Forelimb muscle (tissue), 1 donor: Measurements from ENCODE around the gene ASTN1. TPM values are rescaled to one million over a fixed set of nuclear protein-coding genes. Genes with fewer than 3 reads are reported as not detected.
A peak's percentile ranks its signal among the peaks of the same experiment; 100 is the strongest.

Experiments used
- DNase-seq: peaks from one replicate; pipeline ENCODE4 v3.0.0-alpha.2; 2013; ENCODE audit warnings: low read depth
- polyA plus RNA-seq: library from polyadenylated mRNA; unstranded; fragments of 120-200 nt; gene quantifications from one replicate; pipeline ENCODE4 v1.2.1, GENCODE V29; 2013; ENCODE audit not compliant: insufficient read length

ASTN1 gene
- polyA plus RNA-seq: 6.4 TPM

DNA sequence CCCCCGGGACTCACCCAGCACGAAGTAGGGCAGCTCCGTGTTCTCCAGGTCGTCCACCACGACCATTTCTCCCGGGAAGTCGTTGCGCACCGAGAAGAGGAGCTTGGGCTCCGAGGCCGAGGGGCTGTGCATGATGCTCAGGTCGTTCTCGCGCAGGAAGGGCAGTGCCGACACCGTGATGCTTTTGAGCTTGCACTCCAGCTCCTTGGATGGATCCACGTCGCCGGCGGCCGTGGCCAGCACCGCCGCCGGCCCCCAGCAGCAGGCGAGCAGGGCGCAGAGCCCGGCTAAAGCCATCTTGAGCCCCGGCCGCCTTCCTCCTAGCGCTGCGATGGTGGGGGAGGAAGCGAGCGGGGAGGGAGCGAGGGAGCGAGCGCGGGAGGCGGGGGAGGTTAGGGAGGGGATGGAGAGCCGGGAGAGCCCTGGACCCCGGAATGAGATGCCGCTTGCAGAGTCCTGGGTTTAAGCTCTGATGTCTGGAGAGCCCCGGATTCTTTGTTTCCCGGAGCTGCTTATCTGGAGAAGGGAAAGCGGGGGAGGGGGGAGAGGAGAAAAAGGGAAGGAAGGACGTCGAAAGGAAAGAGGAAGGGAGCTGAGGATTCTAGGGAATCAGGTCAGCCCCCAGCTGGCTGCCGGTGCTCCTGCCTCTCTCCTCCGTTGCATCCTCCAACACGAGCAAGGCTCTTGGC, at the start of gene ASTN1:
ASTN1 (minus strand) TSS at position 333 of the 689 bp plus-strand sequence; CDS start at position 297, 36 bp downstream.
- no peak for DNase-seq

DNA sequence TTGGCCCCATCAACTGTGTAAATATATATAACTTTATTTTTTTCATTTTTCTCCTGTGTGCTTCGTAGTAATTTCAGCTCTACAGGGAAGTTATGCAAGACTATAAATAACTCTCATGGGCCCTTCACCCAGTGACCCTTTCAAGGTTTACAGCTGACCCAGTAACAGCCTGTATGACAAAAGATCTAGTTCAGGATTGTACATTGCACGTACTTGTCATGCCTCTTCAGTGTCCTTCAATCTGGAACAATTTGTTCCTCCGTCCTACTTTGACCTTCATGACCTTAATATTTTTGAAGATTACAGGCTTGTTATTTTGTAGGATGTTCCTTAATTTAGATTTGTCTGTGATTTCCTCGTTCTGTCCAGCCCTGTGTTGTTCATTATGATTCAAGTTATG, 46.7 kb upstream of the ASTN1 start:
- no peak for DNase-seq

DNA sequence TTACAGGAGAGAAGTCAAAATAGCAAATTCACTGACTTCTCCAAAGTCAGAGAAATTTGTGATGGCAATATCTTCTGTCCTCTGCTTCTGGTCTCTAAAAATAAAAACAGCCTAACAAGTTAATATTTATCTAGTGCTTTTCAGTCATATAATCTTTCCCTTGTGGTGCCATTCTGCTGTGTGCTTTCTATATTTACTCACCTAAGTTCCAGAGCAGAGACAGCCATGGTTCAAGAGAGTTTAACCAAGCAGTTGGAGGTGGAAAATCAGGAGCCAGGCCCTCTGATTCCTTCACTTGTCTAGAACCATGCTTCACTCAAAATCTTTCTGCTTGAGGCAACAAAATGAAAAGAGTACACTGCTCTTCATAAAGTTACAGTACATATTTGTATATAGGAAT, 45.6 kb upstream of the ASTN1 start:
- DNase-seq: no peak

DNA sequence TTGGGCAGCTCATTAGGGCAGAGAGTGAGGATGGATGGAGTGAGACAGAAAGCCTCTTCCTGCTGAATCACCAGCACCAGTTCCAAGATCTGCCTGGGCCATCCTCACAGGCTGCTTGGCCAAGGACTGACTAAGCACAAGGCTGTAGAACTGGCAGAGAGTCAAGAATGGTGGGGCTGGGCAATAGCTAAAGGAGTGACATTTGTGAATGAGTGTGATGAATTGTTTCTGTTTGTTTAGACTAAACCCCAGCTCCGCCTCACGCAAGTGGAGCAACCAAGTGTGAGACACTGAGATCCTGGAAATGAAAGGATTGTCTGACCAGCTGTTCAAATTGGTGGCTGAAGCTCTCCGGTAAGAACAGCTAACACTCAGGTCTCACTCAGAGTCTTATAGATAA, 44.8 kb upstream of the ASTN1 start:
- DNase-seq: peak; percentile 26

DNA sequence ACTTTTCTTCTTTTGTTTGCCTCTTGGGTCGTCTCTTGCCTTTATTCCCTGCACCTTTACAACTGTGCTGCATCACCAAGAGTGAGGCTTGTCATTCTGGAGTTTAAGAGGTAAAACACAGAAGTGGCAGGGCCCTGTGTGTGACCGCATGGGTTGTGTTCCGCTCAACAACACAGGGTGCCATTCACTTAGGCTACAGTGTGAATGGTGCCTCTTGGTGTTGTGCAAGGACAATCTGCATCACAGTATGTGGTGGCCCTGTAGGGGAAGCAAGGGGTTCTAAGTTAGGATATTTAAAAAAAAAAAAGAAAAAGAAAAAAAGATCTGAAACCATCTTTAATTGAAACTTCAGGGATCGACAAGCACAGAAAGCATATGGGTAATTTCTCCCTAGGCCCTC, 44.4 kb upstream of the ASTN1 start:
- no peak for DNase-seq

DNA sequence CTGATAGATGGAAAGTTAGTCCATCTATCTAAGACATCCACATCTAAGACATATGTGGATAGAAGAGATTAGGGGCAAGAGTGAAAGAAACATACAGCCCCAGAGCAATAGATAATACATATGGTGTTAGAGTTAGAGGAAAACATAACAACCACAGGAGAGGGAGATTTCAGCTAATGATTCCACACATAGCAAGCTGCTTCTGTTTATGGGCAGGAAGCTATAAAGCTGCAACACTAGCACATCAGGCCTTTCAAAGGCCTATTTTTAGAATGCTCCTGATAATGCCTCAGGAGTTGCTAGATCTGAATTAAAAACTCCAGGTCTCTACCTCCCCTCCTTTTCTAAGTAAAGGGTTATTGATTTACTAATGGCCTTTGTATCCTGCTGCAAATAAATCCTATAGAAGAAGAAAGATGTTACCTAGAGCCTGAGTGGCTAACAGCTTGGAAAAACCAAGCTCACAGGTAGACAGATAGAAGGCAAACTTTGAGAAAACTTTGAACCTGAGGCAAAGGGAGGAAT, 42.4 kb upstream of the ASTN1 start:
- DNase-seq: no peak

DNA sequence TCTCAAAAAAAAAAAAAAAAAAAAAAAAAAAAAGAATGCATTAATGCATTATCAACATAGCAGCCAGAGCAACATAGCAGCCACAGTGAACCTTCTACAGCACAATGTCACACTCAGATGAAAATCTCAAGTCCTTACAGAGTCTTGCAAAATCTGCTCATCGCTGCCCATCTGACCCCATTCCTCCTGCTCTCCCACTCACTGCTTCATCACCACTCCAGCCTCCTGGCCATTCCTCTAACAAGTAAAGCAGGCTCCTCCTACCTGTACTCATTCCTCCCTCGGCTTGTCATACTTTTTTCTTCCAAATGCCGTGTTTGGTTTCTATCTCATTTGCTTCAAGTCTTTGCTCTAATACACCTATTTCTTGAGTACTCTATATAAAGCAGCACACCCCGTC, 35.8 kb upstream of the ASTN1 start:
- no peak for DNase-seq

DNA sequence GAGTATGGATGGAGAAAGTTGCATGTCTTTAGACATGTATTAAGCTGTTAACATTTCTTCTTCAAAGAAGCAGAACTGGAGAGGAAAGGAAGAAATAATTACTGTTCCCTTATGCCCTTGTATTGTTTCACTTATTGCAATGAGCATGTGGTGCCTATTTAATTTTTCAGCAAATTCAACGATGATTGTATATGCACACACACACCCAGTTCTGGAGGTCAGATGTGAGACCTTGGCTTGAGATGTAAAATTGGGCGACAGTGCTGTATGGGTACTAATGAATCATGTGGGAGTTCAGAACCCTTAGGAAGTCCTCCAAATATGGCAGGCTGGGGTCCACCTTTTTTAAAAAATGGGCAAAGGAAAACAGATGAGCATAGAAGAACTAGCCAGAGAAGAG, 33.7 kb upstream of the ASTN1 start:
- DNase-seq: no peak

DNA sequence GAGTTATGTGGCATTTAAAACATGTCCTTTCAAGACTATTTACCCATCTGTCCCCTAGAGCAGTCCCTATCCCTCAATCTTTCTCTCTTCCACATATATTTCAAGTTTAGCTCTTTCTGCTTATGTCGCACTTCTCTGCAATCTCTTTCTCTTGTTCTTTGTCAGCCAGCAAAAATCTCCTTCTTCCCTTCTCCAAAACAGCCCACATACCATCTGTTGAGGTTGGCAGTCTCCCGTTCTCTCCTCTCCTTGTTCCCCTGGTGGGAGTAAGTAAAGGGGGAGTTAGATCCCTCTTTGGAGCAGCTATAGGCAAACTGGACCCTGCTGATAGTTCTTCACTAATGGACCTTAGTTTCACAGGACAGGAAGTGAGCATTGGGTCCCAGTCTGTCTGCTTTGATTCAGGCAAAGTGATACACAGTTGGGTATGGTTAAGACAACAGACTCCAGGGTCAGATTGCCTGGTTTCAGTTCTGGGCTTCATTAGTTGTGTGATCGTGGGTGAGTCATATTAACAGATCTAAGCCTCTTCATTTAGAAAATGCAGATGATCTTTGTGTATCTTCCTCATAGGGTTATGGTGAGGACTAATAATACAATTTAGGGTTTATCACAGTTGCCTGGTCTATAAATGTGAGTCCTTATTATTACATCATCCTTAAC, 25.9 kb upstream of the ASTN1 start:
- DNase-seq: no peak

DNA sequence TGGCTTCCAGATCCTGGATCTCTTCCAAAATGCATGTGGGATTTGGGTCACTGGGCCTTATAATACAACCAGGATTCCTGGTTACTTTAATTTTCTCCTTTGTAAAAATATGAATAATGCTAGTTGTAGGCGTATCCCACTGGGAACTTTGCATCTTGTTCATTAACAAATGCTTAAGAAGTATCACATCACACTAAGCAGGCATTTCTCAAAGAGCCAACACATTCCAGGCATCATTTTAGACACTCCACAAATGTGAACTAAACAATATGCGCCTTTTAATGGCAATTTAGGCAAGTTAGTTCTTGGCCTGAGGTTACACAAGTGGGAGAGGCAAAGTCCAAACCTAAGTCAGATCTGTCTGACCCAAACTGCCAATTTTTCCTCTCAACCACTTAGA, 22.1 kb upstream of the ASTN1 start:
- no peak for DNase-seq

DNA sequence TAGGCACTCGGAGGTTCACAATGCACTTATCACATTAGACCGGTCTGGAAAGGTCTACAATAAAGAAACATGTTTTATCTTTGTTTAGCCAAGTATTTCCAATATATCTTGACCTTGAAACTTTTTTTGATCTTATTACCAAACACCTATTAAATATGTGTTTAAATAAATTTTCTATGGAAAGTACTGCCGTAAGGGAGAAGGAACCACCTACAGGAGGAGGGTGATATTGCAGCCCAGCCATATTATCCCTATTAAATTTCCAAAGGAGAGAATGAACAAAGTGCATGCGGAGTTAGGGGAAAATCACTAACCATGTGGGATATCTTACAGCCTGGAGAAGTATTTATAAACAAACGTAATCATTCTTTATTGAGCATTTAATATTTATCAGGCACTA, 20.7 kb upstream of the ASTN1 start:
- no peak for DNase-seq

DNA sequence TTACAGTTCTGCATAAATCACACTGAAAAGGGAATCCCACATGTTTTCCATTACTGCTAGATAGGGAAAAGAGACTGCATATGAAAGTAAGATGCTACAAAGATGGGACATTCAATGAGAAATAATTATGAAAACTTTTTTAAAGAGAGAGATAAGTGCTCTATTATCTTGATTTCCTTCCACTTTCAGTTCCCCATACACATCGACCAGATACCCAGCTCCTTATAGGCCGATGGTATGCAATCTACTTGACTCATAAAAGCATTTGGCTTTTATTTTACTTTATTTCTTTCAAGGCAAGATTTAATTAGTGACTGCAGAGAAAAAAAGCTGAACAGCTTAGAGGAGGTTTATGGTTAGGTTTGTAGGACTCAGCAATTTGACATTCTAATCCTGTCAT, 19.3 kb upstream of the ASTN1 start:
- no peak for DNase-seq

DNA sequence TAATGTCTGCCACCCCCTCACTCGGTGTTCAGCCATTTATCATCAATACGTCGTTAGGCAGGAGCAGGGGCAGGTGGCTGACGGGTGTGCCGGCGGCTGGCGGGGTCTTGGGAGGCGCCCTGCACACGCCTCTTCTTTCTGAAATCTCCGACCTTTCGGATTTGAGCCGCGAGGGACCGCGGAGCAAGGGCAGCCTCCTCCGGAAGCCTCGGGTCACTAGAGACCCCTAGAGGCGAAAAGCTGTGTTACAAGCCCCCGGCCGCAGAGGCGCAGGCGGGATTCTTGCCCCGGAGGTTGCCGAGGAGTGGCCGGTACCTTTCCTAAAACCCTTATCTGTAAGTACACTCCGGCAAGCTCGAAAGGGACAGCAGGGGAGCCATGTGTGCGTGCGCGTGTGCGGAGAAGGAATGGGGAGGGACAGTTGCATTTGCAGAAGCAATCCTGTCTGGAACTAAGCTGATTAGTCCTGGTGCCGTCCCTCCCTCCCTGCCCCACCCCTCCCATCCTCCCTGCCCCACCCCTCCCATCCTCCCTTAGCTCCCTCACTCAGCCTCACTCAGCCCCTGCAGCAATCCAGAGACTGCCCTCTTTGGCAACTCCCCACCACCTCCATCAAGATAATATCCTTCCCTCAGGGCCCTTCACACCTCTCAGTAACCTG, 17.2 kb upstream of the ASTN1 start:
- peak; percentile 14 for DNase-seq

DNA sequence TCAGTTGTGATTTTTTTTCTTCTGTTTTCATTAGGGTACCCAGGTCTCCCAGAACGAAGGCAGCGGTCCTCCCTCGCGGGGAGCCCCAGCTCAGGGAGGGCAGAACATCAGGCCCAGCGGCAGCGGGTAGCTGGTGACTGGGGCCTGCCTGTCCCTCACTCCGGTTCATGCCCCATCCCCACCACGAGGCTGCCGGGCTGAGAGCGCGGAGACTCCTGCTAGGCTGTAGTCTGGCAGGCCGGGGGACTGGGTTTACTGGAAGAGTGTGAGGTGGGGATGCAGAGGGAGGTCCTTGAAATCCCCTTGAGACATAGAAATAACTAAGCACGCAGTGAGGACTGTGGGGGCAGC, 16.7 kb upstream of the ASTN1 start:
- no peak for DNase-seq

DNA sequence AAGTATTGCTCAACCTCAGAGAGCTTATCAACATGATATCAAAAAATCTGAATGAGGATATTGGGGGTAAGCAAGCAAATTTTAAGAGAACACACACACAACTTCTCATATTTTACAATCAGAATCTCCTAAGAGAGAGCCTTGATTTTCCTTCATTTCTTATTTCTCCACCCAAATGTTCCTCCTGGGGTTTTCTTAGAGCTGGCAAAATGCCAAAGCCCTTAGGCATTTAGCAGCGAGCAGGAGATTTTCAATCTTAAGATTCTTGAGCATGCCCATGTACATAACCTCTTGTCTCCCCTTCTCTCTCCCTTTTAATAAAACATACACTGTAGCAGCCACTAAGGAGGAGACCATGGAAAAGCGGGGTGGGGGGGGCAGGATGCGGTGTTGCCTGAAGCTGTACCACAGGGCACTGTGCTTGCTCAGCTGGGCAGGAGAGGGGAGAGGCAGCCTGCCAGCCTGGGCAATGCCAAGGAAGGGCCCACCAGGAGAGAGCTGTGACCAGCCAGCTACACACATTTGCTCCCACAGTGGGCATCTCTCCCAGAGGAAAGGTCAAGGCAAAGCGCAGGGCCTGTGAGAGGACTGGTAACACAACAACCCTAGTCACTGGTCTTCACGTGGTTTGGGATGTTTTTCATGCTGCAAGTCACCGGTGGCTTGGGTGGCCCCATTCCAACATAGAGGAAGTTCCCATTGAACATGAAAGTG, 10.6 kb upstream of the ASTN1 start:
- no peak for DNase-seq

DNA sequence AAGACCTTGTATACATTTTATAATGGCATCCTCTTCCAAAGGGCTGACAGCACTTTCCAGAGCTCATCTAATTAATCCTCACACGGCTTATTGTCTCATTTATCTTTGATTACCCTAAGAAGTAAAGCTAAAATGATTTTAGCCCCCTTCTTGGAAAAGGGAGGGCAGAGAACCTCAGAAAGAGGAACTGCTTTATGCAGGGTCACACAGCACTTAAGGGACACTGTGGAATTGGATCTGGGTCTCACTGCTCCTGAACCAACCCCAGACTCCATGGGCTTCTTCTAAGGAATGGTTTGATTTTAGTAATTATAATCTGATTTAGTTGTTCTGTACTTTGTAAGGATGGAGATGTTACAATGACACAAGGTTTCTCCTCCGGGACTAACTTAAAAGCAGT, 9.5 kb upstream of the ASTN1 start:
- DNase-seq: no peak

DNA sequence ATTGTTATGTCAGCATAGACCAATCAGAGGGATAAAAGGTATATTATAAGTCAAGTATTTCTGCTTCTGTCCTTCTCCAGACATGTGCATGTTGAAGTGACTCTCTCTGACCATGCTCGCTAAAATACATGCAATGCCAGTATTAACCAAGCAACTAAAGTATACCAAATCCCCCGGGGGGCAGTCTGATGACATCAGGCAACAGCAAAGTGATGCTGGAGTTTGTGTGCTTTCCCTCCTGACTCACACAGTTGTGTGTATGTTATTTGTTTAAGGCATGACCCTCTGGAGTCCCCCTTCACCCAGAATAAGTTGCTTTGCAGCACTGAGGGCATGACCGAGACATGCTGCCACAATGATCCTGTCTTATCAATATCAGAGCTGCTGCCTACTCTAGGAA, 8.4 kb upstream of the ASTN1 start:
- no peak for DNase-seq

DNA sequence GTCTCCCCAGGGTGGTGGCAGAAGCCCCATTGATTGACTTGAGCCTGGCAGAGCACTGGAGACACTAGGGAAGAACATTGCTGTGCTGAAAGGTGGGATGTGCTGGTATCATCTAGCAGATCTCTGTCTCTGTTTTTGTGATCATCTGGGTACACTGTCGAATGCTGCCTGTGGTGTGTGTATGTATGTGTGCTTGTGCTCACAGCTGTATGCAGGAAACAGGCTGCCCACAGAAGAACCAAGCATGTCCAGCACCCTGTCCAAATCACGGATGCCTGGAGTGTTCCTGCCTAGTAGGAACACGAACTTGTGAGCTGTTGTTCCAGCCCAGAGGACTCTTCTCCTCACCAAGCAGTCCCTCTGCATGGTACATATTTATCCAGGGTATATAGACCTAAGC, 7.8 kb upstream of the ASTN1 start:
- DNase-seq: no peak

DNA sequence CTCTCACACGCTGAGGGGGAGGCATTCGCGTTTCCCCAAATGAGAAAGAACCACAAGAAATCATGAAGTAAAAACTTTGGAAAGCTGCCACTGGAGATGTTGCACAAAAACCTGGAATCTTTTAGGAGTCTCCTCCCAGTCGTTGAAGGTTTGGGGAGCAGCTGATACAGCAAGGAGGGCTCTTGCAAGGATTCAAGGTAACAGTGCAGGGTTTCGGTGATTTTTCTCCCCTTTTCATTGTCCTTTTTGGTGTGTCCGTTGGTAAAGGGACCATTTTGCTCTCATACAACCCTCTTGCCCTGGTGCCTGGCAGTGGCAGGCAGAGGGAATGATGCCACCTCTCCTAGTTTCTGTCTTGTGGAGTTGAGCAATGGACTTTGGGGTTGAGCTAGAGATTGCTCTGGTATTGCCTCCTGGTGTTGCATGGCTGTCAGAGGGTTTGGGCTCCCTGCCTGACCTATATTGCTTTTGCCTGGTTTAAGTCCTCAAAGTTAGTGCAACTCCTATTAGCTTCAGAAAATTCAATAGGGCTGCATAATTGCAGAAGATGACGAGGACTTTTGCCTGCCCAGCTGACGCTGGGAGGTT, 7.1 kb upstream of the ASTN1 start:
- no peak for DNase-seq

DNA sequence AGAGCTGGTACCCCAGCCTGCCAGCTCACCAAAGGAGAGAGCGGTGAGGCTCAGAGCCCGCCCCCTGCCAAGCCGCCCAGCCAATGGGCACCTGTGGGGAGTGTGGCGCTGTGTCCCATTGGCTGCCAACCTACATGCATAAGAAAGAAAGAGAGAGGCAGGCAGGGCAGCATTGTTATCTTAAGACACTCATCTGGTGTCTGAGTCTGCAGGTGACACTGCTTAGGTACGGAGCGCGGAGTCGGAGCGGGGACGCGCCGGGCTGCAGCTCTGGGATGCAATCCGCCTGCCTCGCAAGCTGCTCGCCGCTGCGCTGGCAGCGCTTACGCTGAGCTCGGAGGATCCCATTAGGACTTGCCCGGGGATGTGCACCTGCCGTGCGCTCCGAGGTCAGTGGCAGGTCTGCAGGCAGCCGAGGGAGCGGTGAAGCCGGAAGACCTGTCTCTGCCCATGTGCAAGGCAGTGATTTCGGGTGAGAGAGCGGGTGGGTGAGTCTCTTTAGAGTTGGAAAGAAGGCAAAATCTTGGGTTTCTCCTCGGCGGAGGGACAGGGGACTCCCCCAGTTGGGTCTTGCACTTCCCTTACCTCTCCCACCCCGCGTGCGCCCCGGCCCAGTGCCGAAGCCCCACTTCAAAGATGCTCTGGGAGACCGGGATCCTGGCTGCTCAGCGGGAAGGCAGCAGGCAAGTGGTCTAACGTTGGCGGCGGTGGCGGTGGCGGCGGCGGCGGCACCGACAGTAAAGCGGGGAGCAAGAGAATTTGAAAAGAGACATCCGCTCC, 6.4 kb upstream of the ASTN1 start, which contains the start of gene BRINP2:
BRINP2 (plus strand) TSS at position 203 of the 780 bp plus-strand sequence. CDS start 58,919 bp downstream, outside the sequence.
- DNase-seq: no peak

DNA sequence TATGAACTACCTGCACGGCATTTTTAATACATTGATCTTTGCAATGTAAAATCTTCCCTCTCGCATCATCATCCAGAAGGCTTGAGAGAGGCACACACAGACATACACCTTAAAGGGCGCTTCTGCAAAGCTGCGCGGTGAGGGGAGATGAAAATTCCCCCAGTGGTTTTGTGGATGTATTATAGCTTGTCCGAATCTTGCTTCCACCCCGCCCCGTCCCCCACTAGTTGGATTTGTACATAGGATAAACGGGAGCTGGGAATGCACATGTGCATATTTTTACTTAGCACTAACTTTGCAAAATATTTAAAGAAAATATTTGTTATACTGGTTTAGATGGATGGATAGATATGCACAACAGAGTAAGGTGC, 542 bp upstream of the ASTN1 start:
- DNase-seq: no peak
